MCF 10A (cell line): ENCODE results near the gene SIRT4. TPM values are rescaled to one million over a fixed set of nuclear protein-coding genes. Genes with fewer than 3 reads are reported as not detected.
A peak's percentile ranks its signal among the peaks of the same experiment; 100 is the strongest.

ENCODE experiments used
- BruUV-seq: library from RNA; stranded (reverse); fragments of 400-500 nt; replicated peaks from 2 replicates; lab custom pipeline; 2021; lab: Mats Ljungman, UMichigan
- CTCF ChIA-PET: fragments of 300-600 bp; sonication (Branson Sonifier 250); formaldehyde crosslinking; extraction: SDS; loops from one replicate; lab custom pipeline; 2021; ENCODE audit warnings: antibody characterized with exemption, inconsistent platforms; lab: Yijun Ruan, JAX
- POLR2A ChIA-PET: fragments of 300-600, 350-650 bp; sonication (Branson Sonifier 250); formaldehyde crosslinking; extraction: SDS; loops from one replicate; lab custom pipeline; 2020; ENCODE audit warnings: antibody characterized with exemption, inconsistent platforms; lab: Yijun Ruan, JAX
- DNase-seq: peaks from one replicate; pipeline ENCODE4 v3.0.0-alpha.2; 2018; ENCODE audit not compliant: unreplicated experiment
- H3K27ac Mint-ChIP-seq: one replicate; pipeline ENCODE4 v1.8.0; 2022; ENCODE audit warnings: mild to moderate bottlenecking, low read depth, mixed read lengths; ENCODE audit not compliant: unreplicated experiment
- H3K27me3 Mint-ChIP-seq: one replicate; pipeline ENCODE4 v1.8.0; 2022; ENCODE audit warnings: mixed read lengths; ENCODE audit not compliant: insufficient read depth, unreplicated experiment
- H3K36me3 Mint-ChIP-seq: one replicate; pipeline ENCODE4 v1.8.0; 2022; ENCODE audit warnings: mild to moderate bottlenecking, moderate library complexity, mixed read lengths; ENCODE audit not compliant: insufficient read depth, unreplicated experiment
- H3K4me1 Mint-ChIP-seq: one replicate; pipeline ENCODE4 v1.8.0; 2022; ENCODE audit warnings: mixed read lengths; ENCODE audit not compliant: insufficient read depth, unreplicated experiment
- H3K4me3 Mint-ChIP-seq: one replicate; pipeline ENCODE4 v1.8.0; 2022; ENCODE audit warnings: mild to moderate bottlenecking, moderate library complexity, mixed read lengths; ENCODE audit not compliant: unreplicated experiment
- H3K9me3 Mint-ChIP-seq: one replicate; pipeline ENCODE4 v1.8.0; 2022; ENCODE audit warnings: mixed read lengths; ENCODE audit not compliant: unreplicated experiment
- CTCF ChIP-seq: fragments of 200-600 bp; IDR thresholded peaks from one replicate; pipeline ENCODE4 v1.8.0; 2022; ENCODE audit warnings: antibody characterized with exemption, mild to moderate bottlenecking; ENCODE audit not compliant: unreplicated experiment
- intact Hi-C: fragments of 100-400 bp; cut with micrococcal nuclease; formaldehyde crosslinking; loops from 2 replicates; pipeline ENCODE4 v1.14.1; 2022
- total RNA-seq: library from RNA; stranded (reverse); gene quantifications from 2 replicates; pipeline ENCODE4 v1.2.3, GENCODE V29; 2022

Gene SIRT4
- total RNA-seq, 1 experiment from 2014 or later: 0.61 TPM

GRCh38 chr12:120265473-120266179 lies 36.5 kb upstream of the SIRT4 start, which contains the start of gene PXN:
Gene PXN, minus strand, starts transcription at chr12:120265730. Its CDS starts 101 bp downstream, at chr12:120265629.
- CTCF ChIA-PET: interaction anchor here (0.6 to 15.6 kb wide), 14 partner anchors 8 to 72 kb away, joined by 3 to 454 read pairs (median 6); partner anchors contain the start of gene RPLP0
- POLR2A ChIA-PET: interaction anchor here (0.8 to 21.6 kb wide), 9 partner anchors 9 to 148 kb away, joined by 3 to 549 read pairs (median 112); partner anchors contain the start of genes RNU4-1, RNU4-2 and RPLP0
- intact Hi-C loops: loop anchor here (1.0 to 10.0 kb wide), 2 partner anchors 64 to 151 kb away; partner anchors contain the start of genes RAB35 and RPLP0
- Mint-ChIP-seq H3K9me3 (no peaks in the 10 kb centered on the region), H3K36me3 (peaks cover 22% of the 10 kb centered on the region), H3K27me3 (no peaks in the 10 kb centered on the region), H3K4me1 (peaks cover 28% of the 10 kb centered on the region), H3K27ac (peak within 1 kb of the TSS; percentile 94), H3K4me3 (peak within 1 kb of the TSS; percentile 95)
- DNase-seq: peak; percentile 72
- peak; percentile 84 for TF ChIP-seq CTCF
- no TSS peak for BruUV-seq

GRCh38 chr12:120266180-120266870 lies 35.8 kb upstream of the SIRT4 start:
- no peaks in the 10 kb centered on the region for H3K9me3 Mint-ChIP-seq
- peaks cover 17% of the 10 kb centered on the region for H3K36me3 Mint-ChIP-seq
- ChIA-PET POLR2A (interaction anchor here (1.3 to 21.6 kb wide), 8 partner anchors 16 to 149 kb away, joined by 4 to 549 read pairs (median 166); partner anchors contain the start of genes RNU4-1, RNU4-2 and RPLP0), CTCF (interaction anchor here (0.5 to 15.6 kb wide), 14 partner anchors 9 to 165 kb away, joined by 3 to 454 read pairs (median 6); partner anchors contain the start of gene RPLP0)
- peaks cover 27% of the 10 kb centered on the region for H3K4me1 Mint-ChIP-seq
- peak overlapping the region; percentile 95 for H3K4me3 Mint-ChIP-seq
- no TSS peak for BruUV-seq
- no peaks in the 10 kb centered on the region for H3K27me3 Mint-ChIP-seq
- no peak for DNase-seq
- TF ChIP-seq CTCF: no peak
- H3K27ac Mint-ChIP-seq: no peak overlapping the region
- intact Hi-C loops: loop anchor here (10.0 kb wide), 1 partner anchor 152 kb away; the partner anchor contains the start of gene RAB35

GRCh38 chr12:120267736-120268135 lies 34.4 kb upstream of the SIRT4 start:
- Mint-ChIP-seq H3K4me3 (no peak overlapping the region), H3K9me3 (no peaks in the 10 kb centered on the region), H3K36me3 (peaks cover 7% of the 10 kb centered on the region), H3K27me3 (no peaks in the 10 kb centered on the region), H3K27ac (no peak overlapping the region), H3K4me1 (peaks cover 15% of the 10 kb centered on the region)
- CTCF ChIA-PET: interaction anchor here (0.5 to 15.6 kb wide), 5 partner anchors 10 to 68 kb away, joined by 3 to 454 read pairs (median 90); partner anchors contain the start of gene RPLP0
- intact Hi-C loops: loop anchor here (10.0 kb wide), 1 partner anchor 153 kb away; the partner anchor contains the start of gene RAB35
- POLR2A ChIA-PET: interaction anchor here (7.6 to 15.6 kb wide), 3 partner anchors 24 to 68 kb away, joined by 112 to 549 read pairs (median 236); partner anchors contain the start of genes RNU4-1, RNU4-2 and RPLP0
- TF ChIP-seq CTCF: no peak
- DNase-seq: no peak
- no TSS peak for BruUV-seq
